Endothelial cell (in vitro differentiated cells): Measurements from ENCODE around the gene CCDC185. TPM values are rescaled to one million over a fixed set of nuclear protein-coding genes. Genes with fewer than 3 reads are reported as not detected.

Experiments
- DNase-seq: peaks from one replicate; pipeline ENCODE4 v3.0.0; 2021; ENCODE audit warnings: low spot score
- H3K27ac Mint-ChIP-seq: one replicate; pipeline ENCODE4 v1.8.0; 2021; ENCODE audit warnings: mixed read lengths, inconsistent platforms; ENCODE audit not compliant: unreplicated experiment
- H3K27me3 Mint-ChIP-seq: one replicate; pipeline ENCODE4 v1.8.0; 2021; ENCODE audit warnings: mild to moderate bottlenecking, moderate library complexity, mixed read lengths, inconsistent platforms; ENCODE audit not compliant: unreplicated experiment
- H3K36me3 Mint-ChIP-seq: one replicate; pipeline ENCODE4 v1.8.0; 2021; ENCODE audit warnings: mild to moderate bottlenecking, low read depth, mixed read lengths, inconsistent platforms; ENCODE audit not compliant: unreplicated experiment
- H3K4me1 Mint-ChIP-seq: one replicate; pipeline ENCODE4 v1.8.0; 2021; ENCODE audit warnings: mild to moderate bottlenecking, mixed read lengths, inconsistent platforms; ENCODE audit not compliant: unreplicated experiment
- H3K4me3 Mint-ChIP-seq: one replicate; pipeline ENCODE4 v1.8.0; 2021; ENCODE audit warnings: mild to moderate bottlenecking, mixed read lengths, inconsistent platforms; ENCODE audit not compliant: unreplicated experiment
- H3K9me3 Mint-ChIP-seq: one replicate; pipeline ENCODE4 v1.8.0; 2021; ENCODE audit warnings: mixed read lengths, inconsistent platforms; ENCODE audit not compliant: unreplicated experiment
- CTCF ChIP-seq: fragments of 200-600 bp; sonication (generic); IDR thresholded peaks from one replicate; pipeline ENCODE4 v1.5.0; 2021; ENCODE audit warnings: antibody characterized with exemption; ENCODE audit not compliant: unreplicated experiment
- total RNA-seq: library from RNA; stranded (reverse); fragmentation: NEBNext Ultra II Directional; extraction: Animal tissue kit (Norgen Biotek cat#: 25700); gene quantifications from one replicate; pipeline ENCODE4 v1.2.1, GENCODE V29; 2021; ENCODE audit not compliant: unreplicated experiment

The CCDC185 gene
- total RNA-seq, 1 donor from 2014 or later, result not detected

GRCh38 chr1:223411710-223412109 is 18.5 kb downstream of the CCDC185 start:
- Mint-ChIP-seq H3K4me1 (no peaks in the 10 kb centered on the region), H3K4me3 (no peak overlapping the region), H3K27ac (no peak overlapping the region), H3K36me3 (no peaks in the 10 kb centered on the region), H3K27me3 (no peaks in the 10 kb centered on the region), H3K9me3 (no peaks in the 10 kb centered on the region)
- no peak for TF ChIP-seq CTCF
- no peak for DNase-seq

- no peak for DNase-seq
- TF ChIP-seq CTCF, result no peak
- Mint-ChIP-seq H3K9me3 (no peaks in the 10 kb centered on the region), H3K4me3 (no peak overlapping the region), H3K36me3 (no peaks in the 10 kb centered on the region), H3K4me1 (peaks cover under 1% of the 10 kb centered on the region), H3K27me3 (no peaks in the 10 kb centered on the region), H3K27ac (no peak overlapping the region)
Observed at GRCh38 chr1:223413216-223413615, 20.0 kb downstream of the CCDC185 start.

- no peak overlapping the region for H3K4me3 Mint-ChIP-seq
- H3K27ac Mint-ChIP-seq, result no peak overlapping the region
- H3K4me1 Mint-ChIP-seq, result peaks cover 13% of the 10 kb centered on the region
- DNase-seq, result no peak
- H3K27me3 Mint-ChIP-seq, result no peaks in the 10 kb centered on the region
- TF ChIP-seq CTCF, result no peak
- H3K9me3 Mint-ChIP-seq, result no peaks in the 10 kb centered on the region
- no peaks in the 10 kb centered on the region for H3K36me3 Mint-ChIP-seq
Observed at GRCh38 chr1:223417444-223417843, 24.2 kb downstream of the CCDC185 start.

- no peaks in the 10 kb centered on the region for H3K27me3 Mint-ChIP-seq
- DNase-seq, result no peak
- no peak overlapping the region for H3K4me3 Mint-ChIP-seq
Observed at GRCh38 chr1:223417903-223418663, 24.9 kb downstream of the CCDC185 start.

More at GRCh38 chr1:223417903-223418663, 24.9 kb downstream of the CCDC185 start:
- no peaks in the 10 kb centered on the region for H3K36me3 Mint-ChIP-seq
- peaks cover 19% of the 10 kb centered on the region for H3K4me1 Mint-ChIP-seq
- no peak for TF ChIP-seq CTCF
- no peaks in the 10 kb centered on the region for H3K9me3 Mint-ChIP-seq
- no peak overlapping the region for H3K27ac Mint-ChIP-seq
